ENCODE measurements around the gene SEMA3D. TPM values are rescaled to one million over a fixed set of nuclear protein-coding genes. Genes with fewer than 3 reads are reported as not detected.

The SEMA3D gene
- total and polyA plus RNA-seq, 2 of the 4 experiments (the other 2 are of a cell fraction), result 2.9 to 13.6 TPM

DNA sequence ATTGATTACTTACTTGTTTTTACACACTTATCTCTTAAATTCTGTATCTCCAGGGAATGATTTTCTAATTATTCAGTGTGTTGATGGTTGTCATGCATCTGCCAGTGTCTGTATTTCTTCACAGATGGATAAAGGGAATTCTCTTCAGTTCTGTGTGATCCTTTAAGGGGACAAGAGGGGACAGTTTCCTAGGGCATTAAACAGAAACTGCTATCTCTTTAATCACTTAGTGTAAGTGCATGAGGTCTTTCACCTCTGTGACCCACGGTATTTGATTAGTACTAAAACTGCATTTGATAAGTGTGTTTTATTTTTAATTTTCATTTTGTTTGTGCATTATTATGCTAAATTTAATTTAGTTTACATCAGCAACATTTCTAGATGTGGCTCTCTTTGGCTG, 26.6 kb upstream of the SEMA3D start:
- no peak overlapping the region for H3K4me2 ChIP-seq (ENCODE audit: low read depth, low read length)
- H4K20me1 ChIP-seq (ENCODE audit: insufficient read depth, low read length), result no peaks in the 10 kb centered on the region
- H4K8ac ChIP-seq (ENCODE audit: low read depth in 2 of 2, low read length in 2 of 2), result no peak overlapping the region
- no peak overlapping the region for H2AK5ac ChIP-seq (ENCODE audit: low read depth, low read length)
- no peaks in the 10 kb centered on the region for H3K9me3 ChIP-seq (ENCODE audit: control insufficient read depth, insufficient read depth, low read length)
- no peaks in the 10 kb centered on the region for H3K27me3 ChIP-seq (ENCODE audit: control insufficient read depth, insufficient read depth, low read length)
- H2AFZ ChIP-seq (replicated peaks; ENCODE audit: low read length, poor library complexity), result no peak overlapping the region
- H3K9me1 ChIP-seq (ENCODE audit: insufficient read depth, low read length), result no peaks in the 10 kb centered on the region
- CTCF ChIA-PET, result interaction anchor here (0.6 to 1.4 kb wide), 2 partner anchors 27 to 409 kb away, joined by 4 to 5 read pairs; partner anchors contain the start of gene SEMA3D
- H3K4ac ChIP-seq (ENCODE audit: low read depth, low read length), result no peak overlapping the region
- ATAC-seq (ENCODE audit: low read depth), result no peak
- dilution Hi-C loops (cut with HindIII; ENCODE audit: low sequenced_read_pairs, unreplicated experiment), result no loop called here
- no peak overlapping the region for H3K18ac ChIP-seq (ENCODE audit: low read depth, low read length)
- POLR2A ChIA-PET (ENCODE audit: unreplicated experiment), result no interaction called here
- H3K36me3 ChIP-seq (ENCODE audit: control insufficient read depth, insufficient read depth, low read length), result no peaks in the 10 kb centered on the region
- H4K5ac ChIP-seq (ENCODE audit: low read depth, low read length), result no peak overlapping the region
- H3K79me1 ChIP-seq (ENCODE audit: low read depth in 1 of 2, low read length in 2 of 2), result no peaks in the 10 kb centered on the region
- no peak overlapping the region for H2BK20ac ChIP-seq (ENCODE audit: low read depth, low read length)
- H3K14ac ChIP-seq (replicated peaks; ENCODE audit: low read depth, low read length), result no peak overlapping the region
- H3K27ac ChIP-seq (ENCODE audit: insufficient read depth, low read length), result no peak overlapping the region
- no peak overlapping the region for H3K23ac ChIP-seq (ENCODE audit: low read depth, low read length)
- intact Hi-C loops (cut with micrococcal nuclease), result no loop called here
- no peak overlapping the region for H3K56ac ChIP-seq (ENCODE audit: extremely low read depth, insufficient read depth, low read length)
- H3K4me1 ChIP-seq (ENCODE audit: control insufficient read depth, insufficient read depth, low read length), result no peaks in the 10 kb centered on the region
- no peak overlapping the region for H4K91ac ChIP-seq (ENCODE audit: insufficient read depth, low read depth, low read length)
- H2BK120ac ChIP-seq (ENCODE audit: low read depth, low read length), result no peak overlapping the region
- no CpG with 5 or more reads among the region's 1 CpG for WGBS, 2 experiments (ENCODE audit: extremely low coverage in 2 of 2, insufficient read length in 1 of 2)
- in situ Hi-C loops (cut with MboI; ENCODE audit: low sequenced_read_pairs), result no loop called here
- no peak overlapping the region for H3K4me3 ChIP-seq (ENCODE audit: insufficient read depth, low read depth, low read length)
- no peak for DNase-seq
- no peak overlapping the region for H2BK5ac ChIP-seq (ENCODE audit: low read depth, low read length, poor library complexity, severe bottlenecking)
- no peak overlapping the region for H2BK15ac ChIP-seq (ENCODE audit: low read depth, low read length)
- H3K9ac ChIP-seq (ENCODE audit: low read depth, low read length), result no peak overlapping the region
- TF ChIP-seq RFX5 (IDR thresholded peaks at IDR 0.05; ENCODE audit: low read depth, low read length) (no peak), MAZ (IDR thresholded peaks at IDR 0.05; ENCODE audit: borderline replicate concordance, low read depth, low read length) (no peak), RAD21 (IDR thresholded peaks at IDR 0.05; ENCODE audit: low read length) (no peak), CHD1 (IDR thresholded peaks at IDR 0.05; ENCODE audit: low read depth, low read length) (no peak), BHLHE40 (IDR thresholded peaks at IDR 0.05; ENCODE audit: low read depth, low read length) (no peak), CEBPB (IDR thresholded peaks at IDR 0.05; ENCODE audit: low read depth, low read length) (no peak), MXI1 (IDR thresholded peaks at IDR 0.05; ENCODE audit: borderline replicate concordance, low read depth, low read length) (no peak), POLR2A (IDR thresholded peaks at IDR 0.05; ENCODE audit: low read depth, low read length) (no peak), USF2 (IDR thresholded peaks at IDR 0.05; ENCODE audit: low read depth, low read length) (no peak), FOS (IDR thresholded peaks at IDR 0.05; ENCODE audit: low read depth, low read length) (no peak)
- TF ChIP-seq, protein P1, sequence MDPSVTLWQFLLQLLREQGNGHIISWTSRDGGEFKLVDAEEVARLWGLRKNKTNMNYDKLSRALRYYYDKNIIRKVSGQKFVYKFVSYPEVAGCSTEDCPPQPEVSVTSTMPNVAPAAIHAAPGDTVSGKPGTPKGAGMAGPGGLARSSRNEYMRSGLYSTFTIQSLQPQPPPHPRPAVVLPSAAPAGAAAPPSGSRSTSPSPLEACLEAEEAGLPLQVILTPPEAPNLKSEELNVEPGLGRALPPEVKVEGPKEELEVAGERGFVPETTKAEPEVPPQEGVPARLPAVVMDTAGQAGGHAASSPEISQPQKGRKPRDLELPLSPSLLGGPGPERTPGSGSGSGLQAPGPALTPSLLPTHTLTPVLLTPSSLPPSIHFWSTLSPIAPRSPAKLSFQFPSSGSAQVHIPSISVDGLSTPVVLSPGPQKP (IDR thresholded peaks at IDR 0.05; ENCODE audit: borderline replicate concordance, low read depth, low read length), result no peak
- BruUV-seq (replicated peaks), result no TSS peak
- H2AK9ac ChIP-seq (replicated peaks; ENCODE audit: low read depth, low read length, poor library complexity), result no peak overlapping the region
